Activated CD8-positive, alpha-beta memory T cell treated with anti-CD3 and anti-CD28 coated beads, Interleukin-2, amount 50 U/mL, for 24 hours (primary cell): ENCODE measurements around the gene CYSLTR2.

Source experiments
- DNase-seq: peaks from one replicate; pipeline ENCODE4 v3.0.0-alpha.2; 2020; ENCODE audit errors: extremely low read depth

Gene CYSLTR2, protein sequence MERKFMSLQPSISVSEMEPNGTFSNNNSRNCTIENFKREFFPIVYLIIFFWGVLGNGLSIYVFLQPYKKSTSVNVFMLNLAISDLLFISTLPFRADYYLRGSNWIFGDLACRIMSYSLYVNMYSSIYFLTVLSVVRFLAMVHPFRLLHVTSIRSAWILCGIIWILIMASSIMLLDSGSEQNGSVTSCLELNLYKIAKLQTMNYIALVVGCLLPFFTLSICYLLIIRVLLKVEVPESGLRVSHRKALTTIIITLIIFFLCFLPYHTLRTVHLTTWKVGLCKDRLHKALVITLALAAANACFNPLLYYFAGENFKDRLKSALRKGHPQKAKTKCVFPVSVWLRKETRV

DNA sequence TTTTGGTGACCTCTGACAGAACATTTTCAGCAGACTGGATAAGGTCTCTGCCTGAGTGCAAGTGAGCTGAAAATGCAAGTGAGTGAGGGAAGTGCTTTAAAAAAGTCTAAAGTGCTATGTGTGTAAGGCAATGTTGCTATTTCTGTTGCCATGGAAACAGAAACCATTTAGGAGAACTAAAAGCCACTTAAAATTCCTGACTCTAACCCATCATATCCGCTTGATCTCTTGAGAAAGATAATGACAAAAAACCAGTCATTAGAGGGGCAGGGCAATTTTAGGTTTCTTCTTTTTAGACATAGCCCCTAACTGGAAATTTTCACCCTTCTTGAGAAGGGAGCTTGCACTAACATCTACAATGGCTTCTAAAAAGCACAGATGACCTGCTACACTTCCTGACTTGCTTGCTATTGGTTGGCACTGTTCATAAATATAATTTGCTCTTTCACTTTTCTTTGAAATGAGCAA, at the start of gene CYSLTR2:
Gene CYSLTR2, plus strand, starts transcription at position 458 of the 468 bp plus-strand sequence. CDS start 52,889 bp downstream, outside the sequence.
- DNase-seq = no peak

DNA sequence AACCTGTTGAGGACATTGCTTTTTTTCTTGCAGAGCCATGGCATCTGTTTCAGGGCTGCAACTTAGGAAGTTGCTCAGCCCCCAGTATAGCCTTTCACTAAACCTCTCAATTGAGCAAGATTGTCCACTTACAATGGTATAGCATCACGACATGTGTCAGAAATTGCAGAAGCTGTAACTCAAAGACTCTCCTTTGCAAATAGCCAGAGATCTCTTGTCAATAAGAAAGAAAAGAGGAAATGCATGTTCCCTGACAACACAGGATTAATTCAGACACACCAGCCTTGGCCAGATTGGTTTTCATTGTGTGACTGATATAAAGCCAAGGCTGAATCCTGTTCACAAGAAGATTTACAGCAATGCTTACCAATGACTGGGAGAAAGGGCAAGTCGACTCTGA, 38.7 kb upstream of the CYSLTR2 start:
- no peak for DNase-seq

DNA sequence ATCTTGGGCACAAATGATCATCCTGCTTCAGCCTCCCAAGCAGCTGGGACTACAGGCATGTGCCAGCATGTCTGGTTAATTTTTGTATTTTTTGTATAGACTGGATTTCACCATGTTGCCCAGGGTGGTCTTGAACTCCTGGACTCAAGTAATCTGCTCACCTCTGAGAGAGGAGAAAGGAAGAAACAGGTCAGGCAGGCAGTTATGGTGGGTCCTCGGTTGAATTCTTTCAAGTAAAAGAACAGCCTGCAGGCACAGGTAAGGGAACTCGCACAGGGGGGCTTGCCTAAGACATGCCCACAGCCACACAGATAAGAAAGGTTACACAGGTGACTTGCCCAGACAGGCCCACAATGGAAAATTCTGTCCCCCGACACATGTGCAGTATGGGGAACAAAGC, 34.8 kb upstream of the CYSLTR2 start:
- DNase-seq = no peak

DNA sequence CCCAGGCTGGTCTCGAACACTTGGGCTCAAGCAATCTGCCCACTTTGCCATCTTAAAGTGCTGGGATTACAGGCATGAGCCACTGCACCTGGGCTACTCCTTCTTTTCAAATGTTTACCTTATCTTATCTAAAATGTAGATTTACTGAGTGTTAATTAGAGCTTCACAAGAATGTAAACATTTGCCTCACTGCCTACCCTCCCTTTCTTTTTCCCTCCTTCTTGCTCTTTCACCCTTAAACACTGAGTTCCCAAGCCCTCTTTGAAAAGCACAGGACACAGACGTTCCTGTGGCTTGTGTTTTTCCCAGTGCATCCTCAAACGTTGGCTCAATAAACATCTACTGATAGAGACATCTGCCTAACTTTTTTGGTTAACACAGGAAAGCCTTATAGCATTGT, 32.7 kb upstream of the CYSLTR2 start:
- DNase-seq = no peak

DNA sequence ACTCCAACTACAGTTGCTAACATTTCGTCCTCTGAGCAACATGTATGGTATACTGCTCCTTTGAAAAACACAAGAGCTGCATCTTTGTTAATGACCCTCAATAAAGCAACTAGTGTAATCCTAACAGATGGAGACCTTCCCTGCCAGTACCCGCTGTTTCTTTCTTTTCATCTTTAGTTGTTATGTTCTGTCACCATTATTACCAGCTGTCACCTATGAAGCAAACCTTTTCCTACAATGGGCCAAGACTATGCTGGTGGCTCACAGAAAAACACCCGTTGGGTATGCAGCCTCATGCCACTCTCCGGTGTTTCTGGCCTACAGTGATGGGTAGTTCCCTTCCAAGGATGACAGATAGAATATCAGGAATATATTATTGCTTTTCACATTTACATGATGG, 29.7 kb upstream of the CYSLTR2 start:
- DNase-seq = no peak

DNA sequence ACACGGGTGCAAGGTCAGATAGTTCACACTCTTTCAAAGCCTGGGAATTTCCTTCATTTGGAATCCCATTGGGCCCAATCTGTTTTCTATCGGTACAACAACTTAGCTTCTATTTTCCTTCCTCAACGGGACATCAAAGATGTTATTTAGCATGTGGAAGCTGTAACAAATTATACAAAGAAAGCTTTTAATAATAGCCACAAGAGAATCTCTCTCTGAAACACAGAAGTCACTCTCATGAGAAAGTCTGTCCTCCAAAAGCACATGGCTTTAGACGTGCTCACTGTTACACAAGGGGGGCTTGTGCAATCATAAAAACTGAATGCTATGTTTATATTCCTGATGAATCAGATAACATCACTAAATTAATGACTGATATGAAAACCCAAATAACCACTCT, 28.9 kb upstream of the CYSLTR2 start:
- no peak for DNase-seq

DNA sequence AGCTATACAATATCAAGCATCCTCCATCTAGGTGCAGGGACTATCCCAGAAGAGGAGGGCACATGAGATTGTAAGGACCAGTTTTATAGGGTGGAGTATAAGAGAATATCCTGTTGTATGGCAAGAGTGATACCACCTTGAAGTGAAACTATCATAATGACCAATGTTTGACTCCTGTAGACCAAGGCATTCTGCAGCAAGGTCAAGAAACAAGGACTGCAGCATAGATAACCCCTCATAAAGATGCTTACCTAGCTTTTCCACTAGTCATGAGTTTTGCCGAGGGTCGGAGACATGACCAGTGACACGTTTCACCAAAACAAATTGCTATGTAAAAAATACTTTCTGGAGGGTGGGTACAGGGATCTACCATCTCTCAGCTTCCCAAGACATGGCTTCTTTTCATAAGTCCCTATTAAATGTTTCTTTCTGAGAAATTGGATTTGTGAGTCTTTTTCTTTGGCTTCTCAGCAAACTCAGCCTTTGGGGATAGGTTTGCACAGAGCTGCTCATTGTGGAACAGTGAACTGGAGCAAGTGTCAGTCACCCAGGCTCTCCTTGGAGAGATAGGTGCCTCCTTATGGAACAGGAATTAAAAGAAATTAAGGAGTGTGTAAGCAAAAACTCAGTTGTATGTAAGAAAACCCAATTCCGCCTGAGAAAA, 28.2 kb upstream of the CYSLTR2 start:
- no peak for DNase-seq

DNA sequence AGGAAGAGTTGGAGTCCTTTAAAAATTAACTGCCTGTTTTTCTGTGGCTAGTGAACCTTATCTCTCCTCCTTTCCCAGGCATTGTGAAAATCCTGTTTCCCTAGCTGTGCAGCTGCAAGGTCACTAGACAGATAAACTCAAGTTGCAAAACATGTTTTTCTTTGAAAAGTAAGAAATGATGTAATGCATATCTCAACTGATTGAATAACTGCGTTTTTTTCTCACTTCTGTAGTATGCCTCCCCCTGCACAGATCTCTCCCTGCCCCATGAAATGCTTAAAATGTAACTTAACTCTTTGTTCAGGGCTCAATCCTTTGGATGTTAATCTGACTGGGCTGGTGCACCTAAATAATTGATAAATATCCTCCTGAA, 27.7 kb upstream of the CYSLTR2 start:
- DNase-seq = no peak

DNA sequence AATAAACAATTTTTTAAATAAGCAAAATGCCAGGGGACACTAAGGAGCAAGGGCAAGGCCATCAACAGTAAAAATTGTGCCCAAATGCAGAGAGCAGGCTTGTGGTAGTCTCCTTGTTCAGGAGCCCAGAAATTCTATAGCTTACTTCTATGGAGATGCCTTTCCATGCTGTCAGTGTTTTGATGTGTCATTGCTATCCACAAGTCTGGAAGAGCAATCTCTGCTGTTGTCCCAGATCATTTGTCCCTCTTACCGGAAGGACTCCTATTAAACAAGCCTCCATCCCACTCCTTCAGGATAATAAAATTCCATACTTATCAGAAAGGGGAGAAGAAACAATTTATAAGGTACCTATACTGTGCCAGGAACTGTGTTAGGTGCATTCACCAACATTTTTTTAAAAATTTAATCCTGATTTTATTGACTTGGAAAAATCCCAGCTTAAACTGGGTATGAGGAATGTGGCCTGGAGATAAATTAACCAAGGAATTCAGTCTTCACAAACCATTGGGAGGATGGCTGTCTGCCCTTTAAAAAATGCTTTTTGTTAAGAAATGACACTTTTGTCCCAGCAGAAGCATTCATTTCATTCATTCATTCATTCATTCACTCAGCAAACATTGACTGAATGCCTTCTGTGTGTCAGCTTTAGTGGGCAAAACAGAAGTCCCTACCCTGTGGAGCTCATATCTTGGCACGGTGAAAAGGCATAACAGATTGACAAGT, 26.8 kb upstream of the CYSLTR2 start:
- no peak for DNase-seq

DNA sequence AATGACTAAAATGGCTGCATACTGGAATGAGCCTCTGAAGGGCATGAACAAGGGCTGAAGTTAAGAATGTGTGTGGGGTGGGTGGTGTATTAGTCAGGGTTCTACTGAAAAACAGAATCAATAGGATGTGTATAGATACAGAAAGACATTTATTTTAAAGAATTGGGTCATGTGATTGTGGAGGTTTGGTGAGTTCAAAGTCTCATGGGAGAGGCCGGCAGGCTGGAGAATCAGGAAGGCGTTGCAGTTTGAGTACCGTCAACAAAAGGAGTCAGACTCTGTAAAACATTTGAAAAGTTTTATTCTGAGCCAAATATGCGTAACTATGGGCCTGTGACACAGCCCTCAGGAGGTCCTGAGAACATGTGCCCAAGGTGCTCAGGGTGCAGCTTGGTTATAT, 24.5 kb upstream of the CYSLTR2 start:
- no peak for DNase-seq

DNA sequence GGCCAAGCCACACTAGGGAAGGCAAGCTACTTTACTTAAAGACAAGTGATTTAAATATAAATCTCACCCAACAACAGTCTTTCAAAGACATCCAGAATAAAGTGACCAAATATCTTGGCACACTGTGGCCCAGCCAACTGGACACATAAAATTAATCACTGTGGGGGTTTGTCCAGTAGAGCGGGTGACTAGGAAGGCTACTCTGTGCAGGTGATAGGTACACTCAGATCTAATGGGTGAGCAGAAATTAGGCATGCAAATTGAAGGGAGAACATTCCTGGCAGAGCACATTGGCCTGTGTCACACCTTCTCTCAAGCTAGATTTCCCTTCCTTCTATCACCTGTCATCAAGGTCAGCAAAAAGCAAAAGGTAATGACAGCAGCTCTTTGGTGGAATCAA, 23.4 kb upstream of the CYSLTR2 start:
- no peak for DNase-seq

DNA sequence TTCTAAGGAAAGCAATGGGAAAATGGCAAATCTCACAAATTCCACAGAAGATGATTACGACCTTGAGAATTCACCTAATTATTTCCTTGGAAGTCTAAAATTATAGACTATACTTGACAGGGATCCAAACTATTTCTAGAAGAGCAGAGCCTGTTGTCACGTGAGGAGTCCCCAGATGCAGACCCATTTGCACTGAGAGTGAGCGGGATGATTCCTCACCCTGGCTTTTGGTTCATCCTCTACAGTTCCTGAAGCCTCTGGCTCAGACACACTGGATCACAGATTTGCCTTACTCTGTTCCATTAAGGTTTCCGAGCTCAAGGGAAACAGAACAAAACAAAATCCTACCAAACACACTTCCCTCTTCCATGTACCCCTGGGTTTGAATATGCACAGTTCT, 23.0 kb upstream of the CYSLTR2 start:
- DNase-seq = no peak

DNA sequence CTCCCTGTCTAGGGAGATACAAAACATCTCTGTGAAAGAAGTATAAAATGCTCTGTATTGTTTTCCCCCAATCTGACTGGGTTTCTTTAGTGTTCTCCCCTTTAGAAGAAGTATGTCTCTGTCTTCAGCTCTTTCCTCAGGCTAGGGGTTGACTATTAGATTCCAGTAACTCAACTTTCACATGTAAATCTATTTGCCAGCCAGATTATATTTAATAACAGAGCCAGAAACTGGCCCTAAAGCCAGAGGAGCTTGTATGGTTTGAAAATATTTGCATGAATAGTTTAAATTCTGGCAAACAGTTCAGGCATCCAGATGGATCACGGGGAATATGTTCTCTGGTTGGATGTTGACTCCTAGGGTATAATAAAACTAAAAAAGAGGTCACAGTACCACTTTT, 22.3 kb upstream of the CYSLTR2 start:
- no peak for DNase-seq

DNA sequence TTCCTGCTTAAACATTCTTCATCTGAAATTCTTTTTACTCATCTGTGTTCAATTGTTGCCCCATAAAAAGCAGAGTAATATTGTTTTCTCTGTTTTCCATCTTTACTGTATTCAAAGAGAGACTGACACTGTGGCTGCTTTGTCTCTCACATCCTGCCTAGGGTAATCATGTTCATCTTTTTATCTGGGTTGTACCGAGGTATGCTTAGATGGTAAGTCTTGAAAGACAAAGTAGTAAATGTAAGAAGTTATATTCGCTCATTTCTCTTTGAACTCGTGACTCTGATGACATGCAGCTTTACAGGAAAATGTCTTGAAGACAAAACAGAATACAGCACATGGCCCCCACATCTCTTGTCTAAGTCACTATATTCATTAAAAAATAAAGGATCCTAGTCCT, 20.0 kb upstream of the CYSLTR2 start:
- no peak for DNase-seq

DNA sequence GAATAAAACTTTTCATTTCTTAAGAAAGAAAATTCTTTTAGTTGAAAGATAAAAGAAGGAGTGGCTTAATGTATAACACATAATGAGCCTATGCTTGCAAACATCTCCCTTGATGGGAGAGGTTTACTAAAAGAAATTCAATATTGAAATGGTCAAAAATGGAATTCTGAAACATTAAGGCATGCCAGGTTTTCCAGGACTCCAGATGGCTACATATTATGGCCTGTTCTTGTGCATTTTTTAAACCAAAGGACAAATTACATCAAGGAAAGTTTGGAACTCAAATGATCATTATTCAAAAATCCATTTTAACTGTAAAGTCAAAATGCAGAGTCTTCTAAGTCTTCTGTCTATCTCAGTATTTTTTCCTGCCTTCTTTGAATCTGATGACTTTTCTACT, 19.1 kb upstream of the CYSLTR2 start:
- DNase-seq = no peak

DNA sequence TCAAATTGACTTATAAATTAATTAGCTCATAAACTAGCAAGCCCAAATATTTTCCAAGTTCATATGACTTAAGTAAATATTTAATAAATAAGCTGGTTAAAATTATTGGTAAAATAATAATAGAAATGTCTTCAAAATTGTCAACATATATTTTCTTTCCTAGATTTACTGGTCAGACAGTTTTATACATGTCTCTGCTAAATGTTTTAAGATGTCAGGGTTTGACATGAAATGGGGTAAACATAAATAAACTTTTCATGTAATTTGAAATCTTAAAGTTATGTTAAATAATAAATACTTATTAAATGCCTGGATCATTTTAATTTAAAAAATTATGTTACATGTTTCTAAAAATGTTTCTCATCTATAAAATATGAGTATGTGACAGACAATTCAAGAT, 18.3 kb upstream of the CYSLTR2 start:
- DNase-seq = no peak

DNA sequence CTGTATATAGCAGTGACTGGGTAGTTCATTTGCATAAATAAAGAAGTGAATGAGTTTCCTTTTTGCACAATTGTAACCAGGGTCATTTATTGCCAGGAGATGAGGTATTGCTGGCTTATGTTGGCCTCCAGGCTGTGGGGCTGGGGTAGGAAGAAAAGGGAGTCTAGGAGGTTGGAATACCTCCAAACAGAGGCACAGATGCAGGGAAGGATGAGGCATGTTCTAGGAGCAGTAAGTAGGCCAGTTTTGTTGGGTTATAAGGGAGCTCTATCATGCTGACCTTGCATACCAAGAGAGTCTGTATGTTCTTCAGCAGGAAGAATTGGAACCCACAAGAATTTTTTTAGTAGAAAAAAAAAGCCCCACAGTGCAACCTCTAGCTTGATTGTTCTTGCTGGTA, 17.2 kb upstream of the CYSLTR2 start:
- no peak for DNase-seq

DNA sequence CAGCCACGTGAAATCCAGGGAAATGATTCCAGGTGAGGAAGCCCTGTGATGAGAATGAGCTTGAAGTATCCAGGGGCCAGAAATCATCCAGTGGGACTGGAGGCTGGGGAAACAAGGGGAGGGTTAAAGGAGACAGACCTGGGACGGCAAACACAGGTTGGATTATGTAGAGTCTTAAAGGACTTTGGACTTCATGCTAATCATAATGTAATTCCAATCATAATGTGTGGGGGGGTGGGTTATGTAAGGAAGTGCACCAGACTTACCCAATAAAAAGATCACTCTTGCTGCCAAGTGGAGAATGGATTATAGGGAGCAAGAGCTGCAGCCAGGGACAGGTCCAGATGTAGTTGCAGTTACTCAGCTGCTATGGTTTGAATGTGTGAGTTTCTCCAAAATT, 16.1 kb upstream of the CYSLTR2 start:
- no peak for DNase-seq

DNA sequence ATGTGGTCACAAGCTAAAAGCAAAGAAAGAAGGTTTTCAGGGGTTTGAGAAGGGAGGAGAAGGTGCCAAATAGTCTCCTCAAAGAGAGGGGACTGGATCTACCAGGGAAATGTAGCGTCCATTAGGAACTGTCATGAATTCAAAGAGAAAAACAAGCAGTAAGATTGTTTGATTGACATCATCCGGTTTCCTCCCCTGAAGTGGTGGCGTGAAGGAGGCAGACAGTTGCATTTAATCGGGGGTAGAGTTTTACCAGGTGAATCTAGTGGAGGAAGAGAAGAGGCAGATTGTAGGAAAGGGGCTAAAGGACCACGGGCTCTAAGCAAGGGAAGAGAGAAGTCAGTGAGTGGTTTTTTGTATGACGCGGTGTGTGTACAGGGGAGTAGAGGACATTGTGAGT, 13.0 kb upstream of the CYSLTR2 start:
- no peak for DNase-seq

DNA sequence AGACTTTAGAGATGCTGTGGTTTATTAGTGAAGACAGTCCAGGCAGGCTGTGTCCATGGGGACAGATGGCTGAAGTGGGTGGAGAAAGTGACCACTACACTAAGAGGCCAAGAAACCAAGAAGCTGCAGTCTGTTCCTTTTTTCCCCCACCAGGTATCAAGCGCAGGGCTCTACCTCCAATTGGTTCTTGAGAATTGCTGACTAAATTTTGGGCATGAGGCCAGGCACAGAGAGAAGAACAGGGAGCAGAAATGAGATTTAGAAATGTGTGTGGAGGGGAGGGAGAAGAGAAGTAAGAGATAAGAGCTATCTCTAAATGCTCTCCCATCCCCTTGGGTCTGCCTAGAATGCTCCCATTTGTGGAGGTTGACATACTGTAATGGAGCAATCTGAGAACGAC, 12.3 kb upstream of the CYSLTR2 start:
- no peak for DNase-seq

DNA sequence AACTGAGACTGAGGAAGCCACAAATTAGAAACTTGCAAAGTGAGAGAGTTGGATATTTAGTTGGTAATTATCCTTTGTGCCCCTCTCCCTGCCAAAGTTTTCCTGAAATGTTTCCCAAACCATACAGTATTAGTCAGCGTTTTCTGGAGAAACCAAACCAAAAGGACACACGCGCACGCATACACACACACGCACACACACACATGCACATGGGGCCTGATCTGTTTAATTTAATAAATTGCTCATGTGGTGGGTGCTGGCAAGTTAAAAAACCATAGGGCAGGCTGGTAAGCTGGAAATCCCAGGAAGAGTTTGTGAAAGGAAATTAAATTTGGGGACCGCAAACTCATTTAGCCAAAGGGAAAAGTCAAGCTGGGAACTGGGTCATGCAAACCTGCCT, 11.7 kb upstream of the CYSLTR2 start:
- DNase-seq = no peak

DNA sequence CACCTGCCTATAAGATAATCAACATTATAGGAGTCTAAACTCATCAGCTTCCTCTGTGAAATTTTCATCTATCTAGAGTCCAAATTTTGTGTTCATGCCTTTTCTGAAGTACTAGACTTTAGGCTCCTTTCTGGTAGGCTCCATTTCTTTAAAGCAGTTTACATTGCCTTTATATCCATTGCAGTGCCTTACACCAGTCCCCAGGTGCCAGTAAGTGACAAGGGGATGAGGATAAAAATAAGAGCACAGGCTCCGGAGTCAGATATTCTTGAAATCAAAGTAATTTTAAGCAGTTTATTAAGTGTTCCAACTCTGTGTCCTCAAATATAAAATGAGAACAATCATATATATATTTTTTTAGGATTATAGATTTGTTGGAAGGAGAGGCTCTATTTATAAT, 10.6 kb upstream of the CYSLTR2 start:
- DNase-seq = no peak

DNA sequence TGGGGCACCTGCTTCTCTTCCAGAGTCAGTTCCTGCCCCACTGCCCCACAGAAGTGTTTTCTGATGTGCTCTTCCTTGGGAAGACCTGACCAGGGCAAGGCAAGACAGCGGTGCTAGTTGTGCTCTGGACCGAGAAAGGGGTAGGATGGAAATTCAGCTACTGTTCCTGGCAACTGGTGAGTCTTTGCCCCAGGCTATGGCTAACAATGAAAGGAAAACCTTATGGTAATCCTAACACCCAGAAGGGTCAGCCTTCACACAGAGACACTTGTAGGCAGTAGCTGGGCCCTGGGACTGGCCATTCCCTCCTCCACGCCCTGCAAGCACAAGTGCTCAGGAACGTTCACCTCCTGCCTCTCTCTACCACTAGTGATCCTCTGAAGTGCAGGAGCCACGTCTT, 9.6 kb upstream of the CYSLTR2 start:
- DNase-seq = no peak
